Measurements from ENCODE around the gene NAA80. TPM values are rescaled to one million over a fixed set of nuclear protein-coding genes. Genes with fewer than 3 reads are reported as not detected.

Gene NAA80
- total RNA-seq, 1 donor from 2014 or later: 6.3 TPM

GRCh38 chr3:50296721-50297383 lies 2.4 kb downstream of the NAA80 start:
- no peak overlapping the region for H3K27ac ChIP-seq (ENCODE audit: low read depth, low read length)
- Mint-ChIP-seq H3K4me3 (ENCODE audit: unreplicated experiment) (no peak overlapping the region), H3K27me3 (ENCODE audit: low read depth, unreplicated experiment) (no peaks in the 10 kb centered on the region), H3K27ac (ENCODE audit: unreplicated experiment) (no peak overlapping the region), H3K4me1 (ENCODE audit: low read depth, unreplicated experiment) (peaks cover 11% of the 10 kb centered on the region), H3K36me3 (ENCODE audit: low read depth, unreplicated experiment) (no peaks in the 10 kb centered on the region), H3K9me3 (ENCODE audit: unreplicated experiment) (no peaks in the 10 kb centered on the region)
- DNase-seq (ENCODE audit: low read depth): no peak
- TF ChIP-seq, protein P1, sequence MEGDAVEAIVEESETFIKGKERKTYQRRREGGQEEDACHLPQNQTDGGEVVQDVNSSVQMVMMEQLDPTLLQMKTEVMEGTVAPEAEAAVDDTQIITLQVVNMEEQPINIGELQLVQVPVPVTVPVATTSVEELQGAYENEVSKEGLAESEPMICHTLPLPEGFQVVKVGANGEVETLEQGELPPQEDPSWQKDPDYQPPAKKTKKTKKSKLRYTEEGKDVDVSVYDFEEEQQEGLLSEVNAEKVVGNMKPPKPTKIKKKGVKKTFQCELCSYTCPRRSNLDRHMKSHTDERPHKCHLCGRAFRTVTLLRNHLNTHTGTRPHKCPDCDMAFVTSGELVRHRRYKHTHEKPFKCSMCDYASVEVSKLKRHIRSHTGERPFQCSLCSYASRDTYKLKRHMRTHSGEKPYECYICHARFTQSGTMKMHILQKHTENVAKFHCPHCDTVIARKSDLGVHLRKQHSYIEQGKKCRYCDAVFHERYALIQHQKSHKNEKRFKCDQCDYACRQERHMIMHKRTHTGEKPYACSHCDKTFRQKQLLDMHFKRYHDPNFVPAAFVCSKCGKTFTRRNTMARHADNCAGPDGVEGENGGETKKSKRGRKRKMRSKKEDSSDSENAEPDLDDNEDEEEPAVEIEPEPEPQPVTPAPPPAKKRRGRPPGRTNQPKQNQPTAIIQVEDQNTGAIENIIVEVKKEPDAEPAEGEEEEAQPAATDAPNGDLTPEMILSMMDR (IDR thresholded peaks at IDR 0.05; ENCODE audit: insufficient read depth, low read depth, low read length): no peak
- no peak for TF ChIP-seq EZH2 (IDR thresholded peaks at IDR 0.05; ENCODE audit: insufficient read depth, low read length)
- peaks cover 22% of the 10 kb centered on the region for H3K4me1 ChIP-seq (ENCODE audit: insufficient read depth, low read length)
- H3K4me2 ChIP-seq (ENCODE audit: low read length): no peak overlapping the region
- H3K4me3 ChIP-seq (ENCODE audit: insufficient read depth, low read depth, low read length): no peak overlapping the region
- H3K27me3 ChIP-seq (ENCODE audit: insufficient read depth, low read length): no peaks in the 10 kb centered on the region
- no peaks in the 10 kb centered on the region for H4K20me1 ChIP-seq (ENCODE audit: insufficient read depth, low read length)
- H3K9me3 ChIP-seq (ENCODE audit: insufficient read depth, low read depth, low read length): no peaks in the 10 kb centered on the region
- H3K36me3 ChIP-seq (ENCODE audit: insufficient read depth, low read length): no peaks in the 10 kb centered on the region
- peaks cover 10% of the 10 kb centered on the region for H3K79me2 ChIP-seq (ENCODE audit: insufficient read depth, low read length)
- no peak overlapping the region for H2AFZ ChIP-seq (ENCODE audit: low read depth, low read length)
- no peak overlapping the region for H3K9ac ChIP-seq (ENCODE audit: low read length)
- FAIRE-seq: no peak

DNA sequence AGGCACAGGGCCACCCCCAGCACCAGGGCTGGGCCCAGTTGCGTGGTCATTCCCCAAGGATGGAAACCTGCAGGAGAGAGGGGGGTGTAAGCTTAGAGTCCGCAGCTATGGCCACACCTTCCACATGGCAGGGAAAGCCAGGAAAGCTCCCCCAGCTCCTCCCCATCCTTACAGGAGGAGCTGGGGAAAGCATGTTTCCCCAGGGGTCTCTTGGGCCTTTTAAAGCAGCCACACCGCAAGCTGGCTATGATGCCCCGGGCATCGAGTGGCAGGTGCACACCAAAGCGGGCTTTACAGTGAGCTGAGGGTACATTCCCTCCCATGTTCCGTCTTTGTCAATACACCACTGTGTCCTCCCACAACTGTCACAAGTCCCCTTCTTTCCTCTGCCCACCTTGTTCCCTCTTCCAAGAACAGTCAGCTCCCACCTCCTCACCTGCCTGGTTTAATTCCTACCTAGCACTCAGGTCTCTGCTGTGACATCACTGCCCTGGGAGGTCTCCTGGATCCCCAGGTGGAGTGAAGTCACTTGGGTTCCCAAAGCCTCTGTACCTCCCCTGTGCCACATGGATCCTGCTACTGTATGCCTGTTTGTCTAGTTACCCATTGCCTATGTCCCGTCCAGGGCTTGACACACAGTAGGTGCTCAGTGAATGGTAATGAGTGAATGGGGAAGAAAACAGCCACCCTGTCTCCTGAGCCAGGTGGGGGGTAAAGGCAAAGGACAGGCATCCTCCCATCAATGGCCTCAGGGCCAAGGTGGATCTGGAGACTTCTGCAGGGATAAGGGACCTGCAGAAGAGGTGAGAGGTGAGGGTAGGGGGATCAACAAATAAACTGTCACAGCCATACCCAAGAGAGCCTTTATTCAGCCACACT lies 3.4 kb downstream of the NAA80 start:
- no peak for DNase-seq (ENCODE audit: low read depth)
- no peak for FAIRE-seq
- H3K27me3 ChIP-seq (ENCODE audit: insufficient read depth, low read length): no peaks in the 10 kb centered on the region
- peaks cover 14% of the 10 kb centered on the region for H3K4me1 Mint-ChIP-seq (ENCODE audit: low read depth, unreplicated experiment)
- no peak overlapping the region for H3K27ac Mint-ChIP-seq (ENCODE audit: unreplicated experiment)
- H3K9me3 Mint-ChIP-seq (ENCODE audit: unreplicated experiment): no peaks in the 10 kb centered on the region
- peaks cover 21% of the 10 kb centered on the region for H3K79me2 ChIP-seq (ENCODE audit: insufficient read depth, low read length)
- no peaks in the 10 kb centered on the region for H3K36me3 ChIP-seq (ENCODE audit: insufficient read depth, low read length)
- H3K4me3 Mint-ChIP-seq (ENCODE audit: unreplicated experiment): peak overlapping the region; percentile 66
- H3K27ac ChIP-seq (ENCODE audit: low read depth, low read length): no peak overlapping the region
- H3K27me3 Mint-ChIP-seq (ENCODE audit: low read depth, unreplicated experiment): no peaks in the 10 kb centered on the region
- H3K9me3 ChIP-seq (ENCODE audit: insufficient read depth, low read depth, low read length): no peaks in the 10 kb centered on the region
- no peak overlapping the region for H2AFZ ChIP-seq (ENCODE audit: low read depth, low read length)
- no peak overlapping the region for H3K9ac ChIP-seq (ENCODE audit: low read length)
- no peak overlapping the region for H3K4me2 ChIP-seq (ENCODE audit: low read length)
- H3K4me1 ChIP-seq (ENCODE audit: insufficient read depth, low read length): peaks cover 31% of the 10 kb centered on the region
- no peaks in the 10 kb centered on the region for H3K36me3 Mint-ChIP-seq (ENCODE audit: low read depth, unreplicated experiment)
- no peak overlapping the region for H3K4me3 ChIP-seq (ENCODE audit: insufficient read depth, low read depth, low read length)
- H4K20me1 ChIP-seq (ENCODE audit: insufficient read depth, low read length): peaks cover 3% of the 10 kb centered on the region
- TF ChIP-seq, protein P1 (IDR thresholded peaks at IDR 0.05; ENCODE audit: insufficient read depth, low read depth, low read length): no peak
- TF ChIP-seq EZH2 (IDR thresholded peaks at IDR 0.05; ENCODE audit: insufficient read depth, low read length): no peak

Measured in astrocyte (in vitro differentiated cells and primary cell).